HG03045 (cell line): Measurements from ENCODE around the gene MRS2.
"Not testable (repeated sequence)": the region's sequence is repeated elsewhere in the genome, so short reads cannot be mapped to it uniquely, and the experiment has no call there.

Source experiments
- ATAC-seq: cut with Tn5 transposase; IDR thresholded peaks from one replicate; pipeline ENCODE4 v1.9.1; 2021; ENCODE audit warnings: mild to moderate bottlenecking, moderate library complexity; ENCODE audit not compliant: unreplicated experiment

The MRS2 gene, protein sequence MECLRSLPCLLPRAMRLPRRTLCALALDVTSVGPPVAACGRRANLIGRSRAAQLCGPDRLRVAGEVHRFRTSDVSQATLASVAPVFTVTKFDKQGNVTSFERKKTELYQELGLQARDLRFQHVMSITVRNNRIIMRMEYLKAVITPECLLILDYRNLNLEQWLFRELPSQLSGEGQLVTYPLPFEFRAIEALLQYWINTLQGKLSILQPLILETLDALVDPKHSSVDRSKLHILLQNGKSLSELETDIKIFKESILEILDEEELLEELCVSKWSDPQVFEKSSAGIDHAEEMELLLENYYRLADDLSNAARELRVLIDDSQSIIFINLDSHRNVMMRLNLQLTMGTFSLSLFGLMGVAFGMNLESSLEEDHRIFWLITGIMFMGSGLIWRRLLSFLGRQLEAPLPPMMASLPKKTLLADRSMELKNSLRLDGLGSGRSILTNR

DNA sequence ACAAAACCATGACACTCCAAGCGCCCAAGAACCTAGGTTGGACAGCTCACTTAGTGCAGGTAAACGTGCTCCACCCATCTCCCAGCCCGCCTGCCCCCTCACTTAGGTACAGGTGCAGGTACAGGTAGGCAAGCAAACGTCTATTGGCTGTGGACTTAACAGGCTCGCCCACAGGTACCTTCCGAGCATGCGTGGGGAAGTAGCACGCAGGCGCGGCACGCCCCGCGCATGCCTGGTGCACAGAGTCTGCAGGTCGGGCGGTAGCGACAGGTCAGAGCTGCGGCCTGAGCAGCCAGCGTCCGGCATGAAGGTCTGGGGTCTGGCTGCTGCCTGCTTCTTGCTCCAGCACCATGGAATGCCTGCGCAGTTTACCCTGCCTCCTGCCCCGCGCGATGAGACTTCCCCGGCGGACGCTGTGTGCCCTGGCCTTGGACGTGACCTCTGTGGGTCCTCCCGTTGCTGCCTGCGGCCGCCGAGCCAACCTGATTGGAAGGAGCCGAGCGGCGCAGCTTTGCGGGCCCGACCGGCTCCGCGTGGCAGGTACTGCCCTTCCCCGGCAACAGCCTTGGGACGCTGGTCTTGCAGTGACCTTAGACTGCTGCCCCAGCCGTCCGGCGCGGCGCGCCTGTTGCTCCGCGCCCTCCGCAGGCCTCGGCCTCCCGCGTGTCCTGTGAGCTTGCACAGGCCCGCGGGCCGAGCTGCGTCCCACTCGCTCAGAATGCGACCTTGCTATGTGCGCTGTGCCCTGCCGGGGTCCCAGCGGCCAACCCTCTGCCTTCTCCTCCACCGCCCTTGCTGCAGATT is at the start of gene MRS2:
MRS2 (plus strand) TSS at position 240 of the 804 bp plus-strand sequence; CDS start at position 351, 111 bp downstream.
- ATAC-seq: peak; percentile 97

DNA sequence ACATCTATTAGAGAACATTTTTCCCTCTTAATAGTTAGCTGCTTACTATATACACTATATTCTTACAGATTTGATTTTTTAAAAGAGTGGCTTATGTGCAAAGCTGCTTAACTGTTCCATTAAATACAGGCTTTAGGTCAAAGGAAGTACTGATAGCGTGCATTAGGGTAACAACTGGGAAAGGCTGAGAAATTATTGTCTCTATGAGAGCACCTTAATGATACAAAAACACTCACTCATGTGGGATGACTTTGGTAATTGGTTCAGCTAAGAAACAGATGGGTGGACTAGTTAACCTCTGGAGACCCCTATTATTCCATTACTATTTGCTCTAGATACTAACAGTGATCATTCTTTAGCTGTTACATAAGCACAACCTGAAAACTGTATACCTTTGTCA is 48.9 kb upstream of the MRS2 start:
- ATAC-seq: no peak

DNA sequence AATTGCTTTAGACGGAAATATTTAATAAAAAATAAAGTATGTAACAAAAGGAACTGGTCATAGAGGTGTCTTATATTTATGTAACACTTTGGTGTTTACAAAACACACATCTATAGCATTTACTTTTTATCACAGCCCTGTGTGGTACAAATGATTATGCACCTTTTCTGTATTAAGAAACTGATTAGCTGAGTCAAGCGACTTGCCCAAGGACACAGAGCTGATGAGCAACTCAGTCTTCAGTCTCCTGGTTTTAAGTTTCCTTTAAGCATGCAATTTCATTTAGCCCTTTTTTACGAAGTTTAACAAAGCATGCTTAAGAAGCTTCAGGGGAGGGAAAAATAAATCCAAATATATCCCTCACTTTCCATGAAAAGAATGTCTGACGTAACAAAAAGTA is 47.3 kb upstream of the MRS2 start:
- ATAC-seq: no peak

DNA sequence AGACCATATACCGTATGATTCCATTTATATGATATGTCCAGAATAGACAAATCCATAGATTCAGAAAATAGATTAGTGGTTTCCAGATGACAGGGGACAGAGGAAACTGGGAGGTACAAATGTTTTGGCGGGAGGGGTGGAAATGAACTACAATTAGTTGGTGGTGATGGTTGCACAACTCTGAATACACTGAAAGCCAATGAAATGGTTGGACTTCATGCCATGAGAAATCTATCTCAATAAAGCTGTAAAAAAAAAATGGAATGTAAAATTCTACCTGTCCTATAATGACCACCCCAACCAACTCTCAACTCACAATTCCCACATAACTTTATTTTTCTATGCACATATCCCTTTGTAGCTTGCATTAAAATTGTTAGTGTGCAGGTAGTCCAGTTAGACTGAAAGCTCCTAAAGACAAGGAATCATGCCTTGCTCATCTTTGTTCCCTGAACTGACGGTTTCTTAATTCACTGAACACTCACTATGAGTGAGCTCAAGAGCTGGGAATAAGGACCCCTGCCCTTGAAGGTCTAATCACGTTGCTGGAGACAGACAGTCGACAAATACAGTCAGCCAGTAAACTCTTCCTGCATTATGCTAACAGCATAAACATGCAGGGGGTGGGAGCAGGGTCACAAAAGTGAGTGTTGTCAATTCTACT is 46.3 kb upstream of the MRS2 start:
- ATAC-seq: no peak

DNA sequence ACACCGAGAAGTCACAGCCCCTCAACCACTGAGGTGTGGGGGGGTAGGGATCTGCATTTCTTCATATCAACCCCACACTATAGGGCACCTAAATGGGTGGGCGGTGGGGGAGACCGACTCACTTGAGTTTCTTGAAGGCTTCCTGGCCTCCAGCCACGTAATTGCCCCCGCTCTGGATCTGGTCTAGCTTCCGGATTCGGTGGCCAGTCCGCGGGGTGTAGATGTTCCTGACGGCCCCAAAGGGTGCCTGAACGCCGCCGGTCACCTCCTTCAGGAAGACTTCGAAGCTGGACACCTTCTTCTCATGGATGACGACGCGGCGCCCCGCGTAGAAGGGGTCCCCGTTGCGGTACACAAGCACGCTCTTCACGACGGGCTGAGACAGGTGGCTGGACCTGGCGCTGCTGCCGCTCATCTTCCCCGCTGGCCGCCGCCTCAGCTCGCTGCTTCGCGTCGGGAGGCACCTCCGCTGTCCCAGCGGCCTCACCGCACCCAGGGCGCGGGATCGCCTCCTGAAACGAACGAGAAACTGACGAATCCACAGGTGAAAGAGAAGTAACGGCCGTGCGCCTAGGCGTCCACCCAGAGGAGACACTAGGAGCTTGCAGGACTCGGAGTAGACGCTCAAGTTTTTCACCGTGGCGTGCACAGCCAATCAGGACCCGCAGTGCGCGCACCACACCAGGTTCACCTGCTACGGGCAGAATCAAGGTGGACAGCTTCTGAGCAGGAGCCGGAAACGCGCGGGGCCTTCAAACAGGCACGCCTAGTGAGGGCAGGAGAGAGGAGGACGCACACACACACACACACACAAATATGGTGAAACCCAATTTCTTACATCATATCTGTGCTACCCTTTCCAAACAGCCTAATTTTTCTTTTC is 45.2 kb upstream of the MRS2 start, which contains the start of gene DCDC2:
DCDC2 (minus strand) TSS at position 724 of the 883 bp plus-strand sequence; CDS start at position 415, 309 bp downstream.
- no peak for ATAC-seq

DNA sequence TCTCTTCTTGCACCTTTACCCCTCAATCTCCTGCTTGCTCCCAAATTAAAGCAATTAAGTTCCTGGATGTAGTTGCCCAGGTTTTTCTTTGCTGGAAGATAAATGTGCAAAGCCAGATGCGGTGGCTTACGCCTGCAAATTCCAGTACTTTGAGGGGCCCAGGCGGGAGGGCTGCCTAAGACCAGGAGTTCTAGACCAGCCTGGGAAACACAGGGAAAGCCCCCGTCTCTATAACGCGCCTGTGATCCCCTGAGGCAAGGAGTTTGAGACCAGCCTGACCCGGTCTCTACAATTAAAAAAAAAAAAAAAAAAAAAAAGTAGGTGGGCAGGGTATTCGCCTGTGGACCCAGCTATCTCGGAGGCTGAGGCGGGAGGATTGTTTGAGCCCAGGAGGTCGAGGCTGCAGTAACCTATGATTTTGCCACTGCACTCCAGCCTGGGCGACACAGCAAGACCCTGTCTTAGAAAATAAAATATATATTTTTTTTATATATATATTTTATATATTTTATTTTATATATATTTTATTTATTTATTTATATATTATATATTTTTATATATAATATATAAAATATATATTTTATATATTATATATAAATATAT is 44.4 kb upstream of the MRS2 start:
- no peak for ATAC-seq

DNA sequence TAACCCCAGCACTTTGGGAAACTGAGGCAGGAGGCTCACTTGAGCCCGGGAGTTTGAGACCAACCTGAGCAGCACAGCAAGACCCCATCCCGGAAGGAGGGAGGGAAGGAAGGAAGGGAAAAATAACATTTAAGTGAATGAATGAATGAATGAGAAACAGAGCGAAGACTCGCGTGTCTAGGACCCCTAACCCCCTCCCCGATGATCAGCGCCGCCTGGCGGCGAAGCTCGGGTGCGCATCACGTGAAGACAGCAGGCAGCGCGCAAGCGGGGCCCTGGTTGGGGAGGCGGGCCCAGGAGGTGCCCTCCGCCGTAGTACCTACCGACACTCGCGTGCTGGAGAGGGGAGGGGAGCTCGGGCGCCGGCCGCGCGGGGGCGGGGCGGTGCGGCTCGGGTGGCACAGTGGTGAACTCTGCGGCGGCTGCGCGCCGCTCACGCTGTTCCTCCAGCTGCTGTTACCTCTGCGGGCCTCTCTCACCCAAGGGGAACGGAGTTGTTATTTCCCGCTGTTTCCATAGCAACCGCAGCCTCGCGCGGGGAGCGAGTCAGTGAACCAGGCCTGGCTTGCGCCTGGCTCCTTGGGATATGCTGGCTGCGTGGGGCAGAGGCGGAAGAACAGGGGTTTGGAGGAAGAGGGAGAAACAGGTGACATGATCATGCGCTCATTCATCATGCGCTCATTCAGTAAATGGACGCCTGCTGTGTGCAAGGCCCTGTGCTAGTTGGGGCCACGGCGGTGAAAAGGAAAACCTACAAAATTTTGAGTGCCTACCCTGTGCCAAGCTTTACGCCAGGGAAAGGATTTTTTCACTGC is 42.9 kb upstream of the MRS2 start:
- peak; percentile 75 for ATAC-seq

DNA sequence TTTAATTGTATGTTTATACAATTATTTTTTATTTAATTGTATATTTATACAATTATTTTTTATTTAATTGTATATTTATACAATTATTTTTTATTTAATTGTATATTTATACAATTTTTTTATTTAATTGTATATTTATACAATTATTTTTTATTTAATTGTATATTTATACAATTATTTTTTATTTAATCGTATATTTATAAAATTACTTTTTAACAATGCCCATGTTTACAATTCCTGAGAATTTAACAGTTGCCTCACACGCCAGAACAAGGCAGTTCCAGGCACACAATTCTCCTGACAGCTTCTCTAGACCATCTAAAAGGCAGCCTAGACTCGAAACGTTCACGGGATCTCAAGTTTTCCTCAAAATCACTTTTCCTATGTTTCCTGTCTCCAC is 40.4 kb upstream of the MRS2 start:
- ATAC-seq: not testable (repeated sequence)

DNA sequence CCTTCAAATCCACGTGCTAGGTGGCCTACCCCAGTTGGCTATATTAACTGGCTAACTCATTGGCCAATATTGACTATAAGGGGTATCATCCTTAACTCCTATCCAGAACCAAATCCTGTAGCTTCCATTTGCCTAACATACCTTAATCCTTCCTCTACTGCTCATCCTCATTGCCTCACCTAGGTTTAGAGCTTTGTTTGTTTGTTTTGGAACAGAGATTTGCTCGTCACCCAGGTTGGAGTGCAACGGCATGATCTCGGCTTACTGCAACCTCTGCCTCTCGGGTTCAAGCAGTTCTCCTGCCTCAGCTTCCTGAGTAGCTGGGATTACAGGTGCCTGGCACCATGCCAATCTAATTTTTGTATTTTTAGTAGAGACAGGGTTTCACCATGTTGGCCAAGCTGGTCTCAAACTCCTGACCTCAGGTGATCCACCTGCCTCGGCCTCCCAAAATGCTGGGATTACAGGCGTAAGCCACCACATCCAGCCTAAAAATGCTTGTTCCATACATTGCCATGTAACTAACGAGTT is 37.6 kb upstream of the MRS2 start:
- ATAC-seq: not testable (repeated sequence)

DNA sequence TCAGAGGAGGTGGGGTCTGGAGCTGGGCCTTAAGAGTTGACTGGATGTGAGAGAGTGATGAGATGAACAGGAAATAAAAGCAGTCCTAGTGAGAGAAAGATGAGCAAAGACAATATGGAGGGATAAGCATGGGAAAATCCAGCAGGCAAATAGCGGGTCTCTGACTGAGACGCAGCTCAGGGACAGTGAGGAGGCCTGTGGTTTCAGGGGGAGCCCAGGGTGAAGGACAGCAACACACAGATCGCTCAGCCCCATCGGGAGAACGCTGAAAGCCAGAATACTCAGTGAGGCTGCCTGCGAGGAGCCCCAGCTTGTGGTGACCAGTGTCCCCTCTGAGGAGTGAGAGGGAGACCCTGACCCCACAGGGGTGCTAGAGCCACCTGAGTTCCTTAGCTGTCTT is 28.1 kb upstream of the MRS2 start:
- ATAC-seq: no peak

DNA sequence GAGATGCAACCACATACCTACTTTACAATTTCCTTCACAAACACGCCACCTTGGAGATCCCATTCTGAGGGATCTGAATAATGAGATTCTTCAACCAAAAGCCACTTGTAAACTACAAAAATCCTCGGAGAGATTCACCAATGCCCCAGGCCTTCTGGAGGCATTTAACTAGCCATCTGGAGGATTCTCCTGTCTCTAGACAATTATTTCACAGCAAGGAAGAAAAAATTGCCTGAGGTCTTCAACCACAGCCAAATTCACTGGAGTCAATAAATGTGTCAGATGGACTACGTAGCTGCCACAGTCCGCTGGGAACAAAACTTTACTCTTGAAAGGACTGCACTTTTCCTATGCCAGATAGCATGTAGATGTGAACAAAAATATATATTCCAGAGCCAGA is 25.9 kb upstream of the MRS2 start:
- no peak for ATAC-seq

DNA sequence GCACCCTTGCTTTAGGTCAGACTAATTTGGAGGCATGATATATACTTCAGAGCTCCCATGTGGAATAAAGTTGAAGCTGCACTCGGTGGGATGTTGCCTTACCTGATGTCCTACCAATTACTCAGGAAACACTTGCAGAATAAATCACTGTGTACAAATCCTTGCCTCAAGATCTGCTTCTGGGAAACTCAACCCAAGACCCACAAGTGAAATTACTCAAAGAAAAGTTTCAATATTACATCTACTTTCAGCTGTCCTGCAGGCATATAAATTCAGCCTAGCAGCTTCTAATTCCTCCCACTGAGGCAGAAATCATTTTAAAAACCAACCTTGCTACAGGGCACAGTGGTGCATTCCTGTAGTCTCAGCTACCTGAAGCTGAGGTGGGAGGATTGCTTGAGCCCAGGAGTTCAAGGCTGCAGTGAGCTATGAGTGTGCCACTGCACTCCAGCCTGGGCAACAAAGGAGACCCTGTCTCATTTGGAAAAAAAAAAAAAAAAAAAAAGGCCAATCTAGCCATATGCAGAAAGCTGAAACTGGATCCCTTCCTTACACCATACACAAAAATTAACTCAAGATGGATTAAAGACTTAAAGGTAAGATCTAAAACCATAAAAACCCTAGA is 24.2 kb upstream of the MRS2 start:
- ATAC-seq: no peak

DNA sequence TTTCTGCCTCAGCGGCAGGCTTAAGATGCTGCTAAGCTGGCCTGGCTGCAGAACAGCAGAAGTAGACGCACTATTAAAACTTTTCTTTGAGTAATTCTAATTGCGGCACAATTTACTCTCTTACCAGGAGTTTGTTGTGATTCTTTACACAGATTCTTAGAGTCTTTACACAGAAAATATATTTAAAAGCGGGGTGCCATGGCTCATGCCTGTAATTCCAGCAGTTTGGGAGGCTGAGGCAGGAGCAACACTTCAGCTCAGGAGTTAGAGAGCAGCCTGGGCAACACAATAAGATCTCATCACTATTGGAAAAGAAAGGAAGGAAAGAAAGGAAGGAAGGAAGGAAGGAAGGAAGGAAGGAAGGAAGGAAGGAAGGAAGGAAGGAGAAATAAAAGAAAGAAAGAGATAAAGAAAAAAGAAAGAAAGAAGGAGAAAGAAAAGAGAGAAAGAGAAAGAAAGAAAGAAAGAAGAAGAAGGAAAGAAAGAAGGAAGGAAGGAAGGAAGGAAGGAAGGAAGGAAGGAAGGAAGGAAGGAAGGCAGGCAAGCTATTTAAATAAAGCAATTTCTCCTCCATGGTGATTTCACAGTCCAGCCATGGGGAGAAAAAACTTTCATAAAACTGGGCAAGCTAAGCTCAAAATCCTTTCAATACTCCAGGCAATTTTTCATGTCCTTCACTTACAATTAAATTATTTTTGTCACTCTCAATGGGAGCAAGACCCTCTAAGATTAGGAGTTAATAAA is 21.1 kb upstream of the MRS2 start:
- ATAC-seq: no peak

DNA sequence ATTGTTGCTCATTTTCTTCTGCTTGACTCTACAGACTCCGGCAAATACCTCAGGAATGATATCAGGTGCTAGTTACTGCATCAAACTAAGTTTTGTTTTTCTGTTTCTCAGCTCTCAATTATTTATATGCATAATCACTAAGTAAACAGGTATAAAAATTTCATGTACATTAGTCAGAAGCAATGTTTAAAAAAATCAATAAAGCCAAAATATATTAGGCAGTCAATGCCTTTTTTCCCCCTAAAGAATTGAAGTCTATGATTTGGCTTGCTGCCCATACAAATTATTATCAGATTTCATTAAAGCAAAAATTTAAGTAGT is 20.6 kb upstream of the MRS2 start:
- no peak for ATAC-seq

DNA sequence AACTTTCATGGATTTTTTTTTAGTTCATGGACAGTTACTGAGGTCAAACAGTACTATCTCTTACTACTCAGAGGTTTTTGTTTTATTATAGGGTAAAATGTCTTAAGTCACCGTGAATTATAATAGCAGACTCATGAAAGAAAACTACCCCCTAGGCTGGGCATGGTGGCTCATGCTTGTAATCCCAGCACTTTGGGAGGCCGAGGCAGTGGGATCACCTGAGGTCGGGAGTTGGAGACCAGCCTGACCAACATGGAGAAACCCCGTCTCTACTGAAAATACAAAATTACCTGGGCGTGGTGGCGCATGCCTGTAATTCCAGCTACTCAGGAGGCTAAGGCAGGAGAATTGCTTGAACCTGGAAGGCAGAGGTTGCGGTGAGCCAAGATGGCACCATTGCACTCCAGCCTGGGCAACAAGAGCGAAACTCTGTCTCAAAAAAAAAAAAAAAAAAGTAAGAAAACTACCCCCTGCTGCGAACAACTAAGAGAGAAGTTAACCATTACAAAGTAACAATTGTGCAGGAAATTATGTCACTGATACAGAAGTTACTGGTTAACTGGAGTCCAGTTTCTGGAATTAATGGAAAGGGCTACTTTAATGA is 19.7 kb upstream of the MRS2 start:
- not testable (repeated sequence) for ATAC-seq

DNA sequence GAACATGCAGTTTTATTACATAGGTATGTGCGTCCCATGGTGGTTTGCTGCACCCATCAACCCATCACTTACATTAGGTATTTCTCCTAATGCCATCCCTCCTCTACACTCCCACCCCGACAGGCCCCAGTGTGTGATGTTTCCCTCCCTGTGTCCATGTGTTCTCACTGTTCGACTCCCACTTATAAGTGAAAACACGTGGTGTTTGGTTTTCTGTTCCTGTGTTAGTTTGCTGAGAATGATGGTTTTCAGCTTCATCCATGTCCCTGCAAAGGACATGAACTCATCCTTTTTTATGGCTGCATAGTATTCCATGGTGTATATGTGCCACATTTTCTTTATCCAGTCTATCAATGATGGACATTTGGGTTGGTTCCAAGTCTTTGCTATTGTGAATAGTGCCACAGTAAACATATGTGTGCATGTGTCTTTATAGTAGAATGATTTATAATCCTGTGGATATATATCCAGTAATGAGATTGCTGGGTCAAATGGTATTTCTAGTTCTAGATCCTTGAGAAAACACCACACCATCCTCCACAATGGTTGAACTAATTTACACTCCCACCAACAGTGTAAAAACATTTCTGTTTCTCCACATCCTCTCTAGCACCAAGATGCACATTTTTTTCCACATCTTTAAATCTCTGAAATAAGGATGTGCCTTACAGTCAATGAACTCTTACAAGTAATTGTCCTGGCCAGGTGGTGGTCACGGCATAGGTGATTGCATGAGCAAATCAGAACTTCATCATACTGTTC is 18.2 kb upstream of the MRS2 start:
- ATAC-seq: not testable (repeated sequence)
